Hepatocyte (in vitro differentiated cells): Measurements from ENCODE around the gene ZNF219. TPM values are rescaled to one million over a fixed set of nuclear protein-coding genes. Genes with fewer than 3 reads are reported as not detected.

Source experiments
- DNase-seq: peaks from one replicate; pipeline ENCODE4 v3.0.0-alpha.2; 2016; ENCODE audit warnings: low spot score
- H2AFZ ChIP-seq: fragments of 200-600 bp; sonication (generic); 2 replicates; pipeline ENCODE4 v1.6.0; 2016; ENCODE audit warnings: antibody characterized with exemption, mild to moderate bottlenecking
- H3K27ac ChIP-seq: fragments of 200-600 bp; sonication (generic); 2 replicates; pipeline ENCODE4 v1.5.1; 2016; ENCODE audit warnings: mild to moderate bottlenecking
- H3K27me3 ChIP-seq: fragments of 200-600 bp; sonication (generic); 2 replicates; pipeline ENCODE4 v1.6.1; 2016
- H3K36me3 ChIP-seq: fragments of 200-600 bp; sonication (generic); replicated peaks from 2 replicates; pipeline ENCODE4 v1.5.1; 2016; ENCODE audit warnings: low read depth; ENCODE audit not compliant: insufficient read depth
- H3K4me1 ChIP-seq: fragments of 200-600 bp; sonication (generic); 2 replicates; pipeline ENCODE4 v1.5.1; 2016; ENCODE audit warnings: mild to moderate bottlenecking, moderate library complexity; ENCODE audit not compliant: insufficient read depth
- H3K4me2 ChIP-seq: fragments of 200-600 bp; sonication (generic); 2 replicates; pipeline ENCODE4 v1.6.0; 2016
- H3K4me3 ChIP-seq: fragments of 200-600 bp; sonication (generic); 2 replicates; pipeline ENCODE4 v1.5.1; 2016; ENCODE audit warnings: mild to moderate bottlenecking
- H3K79me2 ChIP-seq: fragments of 200-600 bp; sonication (generic); 2 replicates; pipeline ENCODE4 v1.6.0; 2017; ENCODE audit warnings: mild to moderate bottlenecking
- H3K9me2 ChIP-seq: fragments of 200-600 bp; sonication (generic); replicated peaks from 2 replicates; pipeline ENCODE4 v1.6.0; 2017; ENCODE audit warnings: mild to moderate bottlenecking; ENCODE audit not compliant: insufficient read depth
- H3K9me3 ChIP-seq: fragments of 200-600 bp; sonication (generic); 2 replicates; pipeline ENCODE4 v1.5.1; 2016; ENCODE audit warnings: low read depth, mild to moderate bottlenecking
- H4K20me1 ChIP-seq: fragments of 200-600 bp; sonication (generic); 2 replicates; pipeline ENCODE4 v1.6.0; 2016; ENCODE audit warnings: mild to moderate bottlenecking; ENCODE audit not compliant: insufficient read depth, poor library complexity, severe bottlenecking
- CTCF ChIP-seq: fragments of 200-600 bp; sonication (generic); IDR thresholded peaks from 2 replicates; pipeline ENCODE4 v1.5.1; 2016; ENCODE audit warnings: antibody characterized with exemption, mild to moderate bottlenecking; ENCODE audit not compliant: poor library complexity
- EZH2 ChIP-seq: fragments of 200-600 bp; sonication (generic); IDR thresholded peaks from 2 replicates; pipeline ENCODE4 v1.6.1; 2016; ENCODE audit warnings: antibody characterized with exemption, mild to moderate bottlenecking, borderline replicate concordance
- EZH2phosphoT487 ChIP-seq: fragments of 200-600 bp; sonication (generic); IDR thresholded peaks from one replicate; pipeline ENCODE4 v1.6.1; 2018; ENCODE audit warnings: antibody characterized with exemption, mild to moderate bottlenecking, low read depth, moderate library complexity; ENCODE audit not compliant: unreplicated experiment, severe bottlenecking
- WGBS: methylation state at CpG from one replicate; pipeline ENCODE4 v1.1.6; 2016; ENCODE audit warnings: low lambda C conversion rate; ENCODE audit errors: missing lambda C conversion rate; 5-methylcytosine and 5-hydroxymethylcytosine counted together
- polyA plus RNA-seq: library from polyadenylated mRNA; unstranded; fragments of >200 nt; fragmentation: Nextera tagmentation; extraction: Ambion mirVana; gene quantifications from 2 replicates; pipeline ENCODE4 v1.2.1, GENCODE V29; 2016
- total RNA-seq: library from RNA; depleted of rRNA; stranded (reverse); fragments of >200 nt; gene quantifications from 2 replicates; pipeline ENCODE4 v1.2.3, GENCODE V29; 2014

The ZNF219 gene
- total and polyA plus RNA-seq, 2 experiments from 2014 or later: 25.1 to 29.5 TPM

GRCh38 chr14:21112255-21112654 is 13.8 kb upstream of the ZNF219 start:
- H3K27me3 ChIP-seq: no peaks in the 10 kb centered on the region
- H2AFZ ChIP-seq: no peak overlapping the region
- no peaks in the 10 kb centered on the region for H3K36me3 ChIP-seq
- no peak overlapping the region for H3K27ac ChIP-seq
- no peak overlapping the region for H3K4me2 ChIP-seq
- H3K79me2 ChIP-seq: no peaks in the 10 kb centered on the region
- TF ChIP-seq CTCF (no peak), EZH2 (no peak), EZH2phosphoT487 (no peak)
- H4K20me1 ChIP-seq: no peaks in the 10 kb centered on the region
- no peak overlapping the region for H3K4me3 ChIP-seq
- no peaks in the 10 kb centered on the region for H3K9me2 ChIP-seq
- H3K4me1 ChIP-seq: no peaks in the 10 kb centered on the region
- WGBS: 95% methylated on average over 4 of the region's 4 CpGs
- no peak for DNase-seq
- H3K9me3 ChIP-seq: no peaks in the 10 kb centered on the region

GRCh38 chr14:21109377-21110138 is 11.1 kb upstream of the ZNF219 start:
- H3K9me2 ChIP-seq: no peaks in the 10 kb centered on the region
- no peak overlapping the region for H2AFZ ChIP-seq
- no peaks in the 10 kb centered on the region for H3K79me2 ChIP-seq
- no peak for TF ChIP-seq EZH2phosphoT487
- no peak for TF ChIP-seq CTCF
- no peak for TF ChIP-seq EZH2
- H3K4me2 ChIP-seq: no peak overlapping the region
- DNase-seq: no peak
- 82% methylated on average over 6 of the region's 6 CpGs for WGBS
- no peaks in the 10 kb centered on the region for H3K27me3 ChIP-seq
- H3K4me1 ChIP-seq: peaks cover 20% of the 10 kb centered on the region
- H3K36me3 ChIP-seq: no peaks in the 10 kb centered on the region
- no peaks in the 10 kb centered on the region for H4K20me1 ChIP-seq
- H3K9me3 ChIP-seq: no peaks in the 10 kb centered on the region
- no peak overlapping the region for H3K27ac ChIP-seq
- no peak overlapping the region for H3K4me3 ChIP-seq

- no peaks in the 10 kb centered on the region for H3K36me3 ChIP-seq
- no peak overlapping the region for H2AFZ ChIP-seq
- no peak overlapping the region for H3K27ac ChIP-seq
- TF ChIP-seq EZH2 (no peak), CTCF (no peak), EZH2phosphoT487 (no peak)
- no peaks in the 10 kb centered on the region for H3K9me2 ChIP-seq
- H4K20me1 ChIP-seq: no peaks in the 10 kb centered on the region
- no peaks in the 10 kb centered on the region for H3K9me3 ChIP-seq
- no peaks in the 10 kb centered on the region for H3K27me3 ChIP-seq
- H3K4me2 ChIP-seq: no peak overlapping the region
- DNase-seq: no peak
- WGBS: 97% methylated on average over 4 of the region's 4 CpGs
- no peak overlapping the region for H3K4me3 ChIP-seq
- peaks cover 21% of the 10 kb centered on the region for H3K4me1 ChIP-seq
- H3K79me2 ChIP-seq: no peaks in the 10 kb centered on the region
Measured at GRCh38 chr14:21108791-21109190, 10.3 kb upstream of the ZNF219 start.
